GM21717 (cell line): ENCODE results near the gene FBLN5.
"Not testable (repeated sequence)": the region's sequence is repeated elsewhere in the genome, so short reads cannot be mapped to it uniquely, and the experiment has no call there.

Experiments
- ATAC-seq: cut with Tn5 transposase; IDR thresholded peaks from one replicate; pipeline ENCODE4 v1.9.1; 2021; ENCODE audit warnings: mild to moderate bottlenecking, moderate library complexity; ENCODE audit not compliant: unreplicated experiment

FBLN5 gene

DNA sequence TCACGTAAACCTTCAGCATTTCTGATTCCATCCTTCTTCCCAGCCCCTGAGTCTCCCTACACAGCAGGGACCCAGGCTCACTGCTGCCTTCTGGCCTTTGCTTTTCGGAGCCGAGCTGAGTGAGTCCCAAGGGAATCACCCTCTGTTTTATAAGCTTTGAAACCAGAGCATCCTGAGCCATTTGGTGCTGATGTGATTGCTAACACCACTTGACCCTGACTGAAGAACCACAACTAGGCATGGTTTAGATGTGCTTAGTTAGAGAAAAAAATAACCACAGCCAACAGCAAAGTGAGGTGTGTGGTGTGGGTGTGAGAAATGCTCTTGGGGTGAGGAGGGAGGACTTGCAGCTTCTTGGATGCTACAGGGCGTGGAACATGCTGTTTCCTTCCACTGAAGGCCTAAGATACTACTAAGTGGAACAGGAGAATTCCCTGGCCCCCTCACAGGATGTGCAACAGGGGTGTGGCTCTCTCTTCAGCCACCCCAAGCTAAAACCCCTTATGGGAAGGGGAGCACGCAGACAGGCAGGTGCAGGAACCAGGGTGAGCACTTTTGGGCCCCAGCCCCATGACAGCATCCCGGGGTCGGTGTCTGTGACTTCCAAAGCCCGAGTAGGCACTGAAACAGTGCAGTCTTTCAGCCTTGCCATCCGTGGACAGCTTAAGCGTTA is 80.0 kb downstream of the FBLN5 start, which contains the start of gene TC2N:
Gene TC2N (minus strand): TSS at position 221 of the 673 bp plus-strand sequence. CDS start 53,767 bp downstream, outside the sequence.
- ATAC-seq: no peak

DNA sequence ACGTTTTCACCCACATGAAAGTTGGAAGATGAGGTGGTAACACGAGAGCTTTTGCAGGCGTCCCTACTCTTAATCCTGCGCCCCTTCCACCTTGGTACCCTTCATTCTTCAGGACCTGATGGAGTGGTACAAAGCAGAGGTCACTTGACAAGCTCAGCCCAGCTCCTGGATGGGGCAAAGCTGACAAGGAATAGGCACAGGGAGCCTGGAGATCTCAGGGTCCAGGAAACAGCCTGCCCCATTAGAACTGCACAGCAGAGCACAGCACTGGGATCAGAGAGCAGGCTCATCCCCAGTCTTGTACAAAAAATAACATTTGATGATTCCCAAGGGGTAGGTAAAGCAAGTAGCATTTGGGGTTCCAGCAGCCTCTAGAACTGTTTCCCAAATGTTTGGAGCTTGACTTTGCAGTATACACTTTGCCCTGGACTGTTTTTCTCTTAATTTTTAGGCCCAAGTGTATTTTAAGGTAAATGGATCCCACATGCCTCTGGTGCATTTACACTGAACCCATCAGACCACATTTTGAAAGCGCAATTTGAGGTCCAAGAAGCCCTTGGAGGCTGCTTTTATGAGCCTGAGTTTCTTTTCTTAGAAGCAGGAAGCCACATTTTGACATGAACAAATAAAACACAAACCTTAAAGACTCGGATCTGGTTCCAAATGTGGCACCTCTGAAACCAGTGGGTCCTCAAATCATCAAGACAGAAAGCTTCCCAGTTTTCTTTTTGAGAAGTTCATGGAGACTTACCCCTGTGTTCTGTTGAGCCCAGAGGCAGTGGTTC is 80.8 kb downstream of the FBLN5 start:
- ATAC-seq: no peak

DNA sequence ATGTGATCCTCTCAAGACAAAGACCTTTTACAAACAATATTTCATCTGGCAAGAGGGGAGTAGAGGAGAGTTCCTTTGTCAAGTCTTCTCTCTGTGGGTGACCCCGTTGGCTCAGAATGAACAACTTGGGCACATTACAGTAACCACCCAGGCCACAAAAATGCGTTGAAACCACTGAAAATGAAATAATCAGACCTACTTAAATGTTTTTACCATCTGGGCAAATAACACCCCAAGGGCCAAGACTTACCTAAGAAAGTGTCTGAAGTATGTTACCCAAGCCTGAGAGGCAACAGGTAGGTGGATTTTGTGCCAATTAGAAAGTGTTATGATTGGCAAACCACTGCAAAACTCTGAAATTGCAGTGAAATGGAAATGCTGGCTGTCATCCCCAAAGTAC is 81.4 kb downstream of the FBLN5 start:
- ATAC-seq: no peak

DNA sequence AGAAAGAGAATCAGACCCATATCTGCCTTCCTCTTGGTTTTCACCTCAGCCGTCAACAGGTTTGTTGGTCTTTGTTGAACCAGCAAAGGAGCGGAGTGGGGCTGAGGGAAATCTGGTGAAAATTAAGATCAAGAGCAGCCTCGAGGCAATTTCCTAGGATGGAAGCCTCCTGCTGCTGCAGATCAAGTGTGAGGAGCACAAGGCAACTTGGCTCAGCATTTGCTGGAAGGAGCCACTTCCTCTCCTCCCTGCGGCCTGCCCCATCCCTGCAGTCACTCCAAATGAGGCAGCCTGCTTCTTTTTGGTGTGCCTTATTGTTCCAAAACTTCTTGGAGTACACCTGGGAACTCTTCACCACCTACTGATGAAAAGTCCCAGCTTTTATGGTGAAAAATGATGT is 85.1 kb downstream of the FBLN5 start:
- no peak for ATAC-seq

DNA sequence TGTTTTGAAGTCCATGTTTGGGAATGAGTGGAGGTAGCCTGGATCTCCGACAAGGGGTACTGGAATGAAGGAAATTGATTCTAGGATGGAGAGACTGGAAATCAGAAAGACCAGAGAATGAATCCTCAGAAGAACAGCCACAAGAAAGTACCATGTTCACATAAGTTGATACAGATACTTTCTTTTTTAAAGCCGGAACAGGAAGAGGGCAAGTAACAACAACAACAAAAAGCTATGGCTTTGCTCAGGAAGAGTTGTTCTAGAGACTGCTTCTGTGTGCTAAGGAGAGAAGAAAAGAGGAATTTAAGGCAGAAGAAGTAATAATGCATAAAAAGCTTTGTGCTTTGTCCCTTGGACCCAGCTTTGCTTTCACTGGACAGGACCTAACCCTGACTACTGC is 86.4 kb downstream of the FBLN5 start:
- no peak for ATAC-seq

DNA sequence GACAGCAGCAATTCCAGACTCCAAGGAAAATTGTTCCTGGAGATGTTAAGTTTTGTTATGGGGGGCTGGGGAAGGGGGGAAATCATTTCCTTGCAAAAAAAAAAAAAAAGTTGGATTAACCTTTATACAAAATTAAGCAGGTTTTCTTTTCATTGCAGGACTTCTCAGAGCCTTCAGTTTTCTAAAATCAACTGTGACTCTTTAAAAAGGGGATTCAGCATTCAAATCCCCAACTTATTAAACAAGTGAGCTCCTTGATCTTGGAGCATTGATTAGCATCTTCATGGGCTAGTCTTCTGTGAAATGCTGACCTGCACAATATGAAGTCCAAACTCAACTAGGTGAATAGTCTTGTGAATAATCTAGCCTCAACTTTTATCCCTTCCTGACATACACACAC is 87.3 kb downstream of the FBLN5 start:
- ATAC-seq: no peak

DNA sequence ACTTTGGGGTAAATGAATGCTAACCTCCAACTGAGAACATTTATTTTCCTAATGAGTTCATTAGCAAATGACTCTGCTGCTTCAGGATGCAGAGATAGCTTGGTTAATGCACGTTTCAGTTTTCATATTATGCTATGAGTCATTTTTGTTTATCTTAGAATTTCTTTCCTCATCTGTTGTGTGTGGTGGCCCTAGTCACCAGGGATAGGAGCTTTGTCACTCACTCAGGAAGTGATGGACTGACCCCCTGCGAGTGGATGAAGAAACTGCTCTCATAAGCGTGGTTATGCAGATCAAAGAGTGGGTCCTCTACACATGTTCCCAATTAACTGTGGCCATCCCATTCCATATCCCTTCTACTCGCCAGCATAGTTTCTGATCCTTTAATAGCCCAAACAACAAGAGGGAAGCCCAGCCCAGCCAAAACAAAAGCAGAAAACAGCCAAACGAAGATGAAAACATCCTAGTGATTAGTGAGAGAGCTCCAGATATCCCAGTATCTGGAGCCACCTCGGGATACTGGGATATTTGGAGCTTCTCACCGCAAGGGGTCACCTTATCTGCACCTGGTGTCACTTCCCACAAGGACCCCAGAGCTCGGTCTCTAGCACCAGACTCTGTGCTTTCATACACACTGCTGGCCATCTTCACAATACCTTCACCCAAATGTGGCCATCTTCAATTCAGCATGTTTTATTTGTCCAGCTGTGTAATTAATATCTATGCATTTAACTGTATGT is 88.8 kb downstream of the FBLN5 start:
- peak; percentile 80 for ATAC-seq

DNA sequence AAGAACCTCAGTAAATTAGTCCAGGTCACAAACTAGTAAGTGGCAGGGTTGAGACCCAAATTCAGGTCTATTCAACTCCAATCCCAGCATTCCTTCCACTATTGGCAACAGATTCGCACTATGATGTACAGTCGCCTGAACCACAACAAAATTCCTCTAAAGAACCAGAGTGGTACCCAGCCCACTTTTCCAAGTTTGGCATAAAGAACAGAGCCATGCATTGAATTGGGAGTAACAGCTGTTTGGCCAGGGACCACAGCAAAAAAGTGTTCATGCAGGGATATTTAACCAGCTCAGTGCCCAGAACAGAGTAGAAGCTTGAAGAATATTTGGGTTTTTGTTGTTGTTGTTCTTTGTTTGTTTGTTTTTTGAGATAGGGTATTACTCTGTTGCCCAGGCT is 89.9 kb downstream of the FBLN5 start:
- no peak for ATAC-seq

DNA sequence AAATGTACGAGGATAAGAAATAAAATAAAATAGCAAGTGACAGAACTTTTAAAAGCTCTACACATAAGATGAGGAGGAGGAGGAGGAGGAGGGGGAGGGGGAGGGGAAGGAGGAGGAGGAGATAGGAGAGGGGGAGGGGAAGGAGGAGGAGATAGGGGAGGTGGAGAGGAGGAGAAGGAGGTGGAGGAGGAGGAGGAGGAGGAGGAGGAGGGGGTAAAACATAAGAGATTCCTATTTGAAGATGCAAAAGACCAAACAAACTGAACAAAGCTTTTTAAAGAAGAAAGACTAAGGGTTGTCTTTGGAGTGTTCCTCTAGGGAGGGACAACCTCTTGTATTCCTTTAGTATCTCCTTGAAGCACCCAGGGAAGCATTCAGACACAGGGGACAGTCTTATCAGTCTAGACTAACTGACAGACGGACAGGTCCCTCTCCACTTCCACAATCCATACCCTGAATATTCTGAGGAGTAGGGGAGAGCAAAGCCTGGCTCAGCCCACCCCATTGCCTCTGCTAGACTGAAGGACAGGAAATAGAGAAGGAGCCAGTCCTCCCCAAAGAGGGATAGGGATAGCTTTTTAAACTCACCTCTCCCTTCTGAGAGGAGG is 93.1 kb downstream of the FBLN5 start:
- no peak for ATAC-seq

DNA sequence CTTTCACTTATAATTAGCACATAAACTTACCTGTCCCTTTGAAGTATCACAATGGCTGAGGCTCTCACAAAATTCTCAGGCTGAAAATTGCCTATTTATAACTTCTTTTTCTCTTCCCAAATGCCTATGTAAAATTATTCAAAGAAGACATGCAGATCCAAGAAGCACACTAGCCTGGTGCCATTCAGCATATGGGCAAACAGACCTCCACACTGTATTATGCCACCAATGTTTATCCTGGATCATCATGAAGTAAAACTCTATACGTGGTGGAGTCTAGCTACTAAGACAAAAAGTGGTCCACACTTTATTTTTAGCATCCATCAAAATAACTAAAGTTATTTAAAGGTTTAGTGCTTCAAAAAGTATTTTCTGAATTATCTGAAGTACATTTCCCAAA is 95.9 kb downstream of the FBLN5 start:
- no peak for ATAC-seq

DNA sequence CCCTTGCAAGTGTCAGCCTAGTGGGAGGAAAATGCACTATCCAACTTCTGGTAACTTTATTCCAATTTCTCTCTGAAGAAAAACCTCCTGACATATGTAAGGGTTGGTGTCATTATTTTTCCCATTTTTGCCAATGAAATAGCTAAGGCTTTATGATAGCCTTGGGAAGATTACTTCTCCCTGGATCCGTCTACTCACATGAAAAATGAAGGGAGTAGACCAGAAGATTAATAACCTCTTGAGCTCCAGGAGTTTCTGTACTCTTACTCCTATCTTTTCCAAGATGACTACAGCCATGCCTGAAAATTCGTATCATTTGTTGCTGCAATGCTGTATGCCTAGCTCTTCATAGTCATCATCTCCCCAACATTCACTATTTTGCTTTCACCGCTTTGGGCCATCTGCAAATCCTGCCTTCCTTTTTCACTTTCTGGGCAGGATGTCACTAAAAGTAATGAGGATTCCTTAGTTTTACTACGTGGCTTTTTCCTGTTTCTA is 98.9 kb downstream of the FBLN5 start:
- no peak for ATAC-seq

DNA sequence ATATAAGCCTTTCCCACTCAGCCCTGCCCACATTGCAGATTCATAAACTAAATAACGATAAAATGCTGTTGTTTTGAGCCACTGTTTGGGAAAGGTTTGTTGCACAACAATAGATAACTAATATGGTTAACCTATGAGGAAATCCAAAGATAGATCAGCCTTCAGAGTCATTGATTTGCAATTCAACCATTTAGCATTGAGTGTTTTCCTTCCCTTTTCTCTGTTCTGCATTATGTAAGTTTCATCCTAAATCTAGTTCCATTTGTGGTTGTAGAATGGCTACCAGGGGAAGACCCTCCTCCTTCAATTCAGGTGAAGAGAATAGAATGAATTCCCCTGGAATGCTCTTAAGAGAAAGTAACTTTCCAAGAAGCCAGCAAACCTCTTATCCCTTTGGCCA is 99.8 kb downstream of the FBLN5 start:
- ATAC-seq: no peak

DNA sequence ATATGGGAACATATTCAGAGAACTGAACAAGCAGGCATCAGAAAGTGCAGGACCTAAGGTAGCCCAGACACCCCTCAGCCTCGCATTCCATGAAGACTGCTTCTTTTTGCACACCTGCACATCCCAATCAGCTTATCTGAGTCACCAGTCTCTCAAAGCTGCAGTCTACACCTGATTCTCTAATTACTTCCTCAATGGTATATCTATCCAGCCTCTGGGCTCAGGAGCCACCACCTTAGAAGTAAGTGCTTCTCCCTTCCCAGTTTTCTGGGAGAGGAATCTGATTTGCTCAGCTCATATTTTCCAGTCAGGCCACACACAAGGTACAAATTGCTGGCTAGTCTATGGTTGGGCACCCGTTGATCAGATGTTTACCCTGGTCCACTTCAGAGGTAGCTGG is 101.8 kb downstream of the FBLN5 start:
- ATAC-seq: no peak

DNA sequence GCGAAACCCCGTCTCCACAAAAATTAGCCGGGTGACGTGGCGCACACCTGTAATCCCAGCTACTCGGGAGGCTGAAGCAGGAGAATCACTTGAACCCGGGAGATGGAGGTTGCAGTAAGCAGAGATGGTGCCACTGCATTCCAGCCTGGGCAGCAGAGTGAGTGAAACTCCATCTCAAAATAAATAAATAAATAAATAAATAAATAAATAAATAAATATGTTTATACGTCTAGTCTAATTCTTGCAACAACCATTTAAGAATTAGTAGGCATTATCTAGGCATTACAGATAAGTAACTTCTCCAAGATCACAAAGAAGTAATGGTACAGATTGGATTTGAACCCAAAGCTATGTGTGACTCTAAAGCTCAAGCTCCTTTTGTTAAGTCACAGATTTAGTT is 102.4 kb downstream of the FBLN5 start:
- not testable (repeated sequence) for ATAC-seq

DNA sequence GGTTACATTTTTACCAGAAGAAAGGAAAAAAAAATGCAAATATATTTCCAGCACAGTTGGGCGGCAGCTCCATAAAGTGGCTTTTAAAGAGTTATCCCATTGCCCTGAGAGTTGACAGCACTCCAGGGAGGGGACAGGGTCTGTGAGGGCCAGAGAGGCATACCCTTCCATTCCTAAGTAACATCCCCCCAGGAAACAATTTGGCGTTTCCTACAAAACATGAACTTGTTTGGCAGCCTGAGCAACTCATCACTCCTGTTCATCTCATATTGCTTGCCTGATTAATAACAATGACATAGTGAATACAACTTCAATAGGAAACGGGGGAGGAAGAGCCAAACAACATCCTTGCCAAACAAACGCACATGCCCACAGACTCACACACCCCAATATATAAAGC is 103.5 kb downstream of the FBLN5 start:
- ATAC-seq: no peak

DNA sequence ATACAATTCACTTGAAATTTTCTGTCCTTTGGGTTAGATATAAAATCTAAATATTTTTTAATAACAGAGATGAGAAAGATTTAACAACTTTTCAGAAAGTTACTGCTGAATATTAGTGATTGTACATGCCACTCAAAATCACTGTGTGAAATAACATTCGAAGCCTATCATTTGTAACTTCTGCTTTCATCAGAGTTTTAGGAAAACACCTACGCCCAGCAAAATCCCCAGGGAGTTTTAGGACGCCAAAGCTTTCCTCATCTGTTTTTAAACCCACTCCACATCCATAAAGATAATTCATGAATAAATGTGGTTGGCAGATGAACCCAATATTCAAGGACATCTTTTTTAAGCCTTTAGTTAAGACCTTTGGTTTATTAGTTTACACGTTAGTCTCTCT is 104.1 kb downstream of the FBLN5 start:
- no peak for ATAC-seq

DNA sequence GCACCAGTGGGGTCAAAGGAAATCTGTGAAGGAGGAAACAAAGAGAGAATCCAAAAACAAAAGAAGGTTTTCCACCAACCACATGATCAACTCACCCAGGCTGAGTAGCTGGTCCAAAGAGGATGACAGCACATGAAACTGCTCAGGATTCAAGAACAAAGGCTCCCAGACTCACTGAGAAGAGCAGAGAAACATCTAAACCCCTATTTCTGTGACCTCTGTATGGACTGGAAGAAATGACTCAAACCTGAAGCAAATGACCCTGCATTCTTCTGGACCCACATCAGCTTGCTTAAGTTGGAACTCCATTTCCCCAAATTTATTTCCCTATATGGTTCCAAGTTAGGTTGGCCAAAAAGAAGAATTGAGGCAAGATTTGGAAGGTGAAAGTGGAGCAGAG is 106.4 kb downstream of the FBLN5 start:
- no peak for ATAC-seq

DNA sequence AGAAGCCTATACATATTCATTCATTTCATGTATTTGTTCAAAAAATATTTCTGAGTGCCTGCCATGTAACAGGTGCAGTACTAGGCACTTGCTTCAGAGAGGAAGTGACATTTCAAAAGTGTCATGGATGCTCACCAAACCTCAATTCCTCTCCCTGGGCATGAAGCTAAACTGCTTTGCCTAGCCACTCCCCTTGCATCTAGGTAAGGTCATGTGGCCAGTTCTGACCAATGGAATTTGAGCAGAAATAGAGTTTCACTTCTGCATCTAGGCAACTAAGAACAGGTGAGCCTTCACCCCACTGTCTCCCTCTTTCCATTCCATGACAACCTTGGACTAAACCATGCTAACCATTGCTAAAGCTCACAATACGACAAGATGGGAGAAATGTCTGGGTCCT is 107.7 kb downstream of the FBLN5 start:
- ATAC-seq: no peak

DNA sequence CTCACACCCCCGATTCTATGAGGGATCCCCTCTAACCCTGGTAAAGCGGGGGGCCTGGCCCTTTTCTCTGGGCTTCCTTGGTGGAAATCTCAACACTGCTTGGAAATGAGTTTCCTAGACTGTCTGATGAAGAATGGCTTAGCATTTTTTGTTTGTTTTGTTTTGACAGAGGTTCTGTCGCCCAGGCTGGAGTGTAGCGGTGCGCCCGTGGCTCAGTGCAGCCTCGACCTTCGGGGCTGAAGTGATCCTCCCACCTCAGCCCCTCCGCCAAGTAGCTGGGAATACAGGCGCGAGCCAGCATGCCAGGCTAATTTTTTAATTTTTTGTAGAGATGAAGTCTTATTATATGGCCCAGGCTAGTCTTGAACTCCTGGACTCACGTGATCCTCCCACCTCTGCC is 110.4 kb downstream of the FBLN5 start:
- ATAC-seq: no peak

DNA sequence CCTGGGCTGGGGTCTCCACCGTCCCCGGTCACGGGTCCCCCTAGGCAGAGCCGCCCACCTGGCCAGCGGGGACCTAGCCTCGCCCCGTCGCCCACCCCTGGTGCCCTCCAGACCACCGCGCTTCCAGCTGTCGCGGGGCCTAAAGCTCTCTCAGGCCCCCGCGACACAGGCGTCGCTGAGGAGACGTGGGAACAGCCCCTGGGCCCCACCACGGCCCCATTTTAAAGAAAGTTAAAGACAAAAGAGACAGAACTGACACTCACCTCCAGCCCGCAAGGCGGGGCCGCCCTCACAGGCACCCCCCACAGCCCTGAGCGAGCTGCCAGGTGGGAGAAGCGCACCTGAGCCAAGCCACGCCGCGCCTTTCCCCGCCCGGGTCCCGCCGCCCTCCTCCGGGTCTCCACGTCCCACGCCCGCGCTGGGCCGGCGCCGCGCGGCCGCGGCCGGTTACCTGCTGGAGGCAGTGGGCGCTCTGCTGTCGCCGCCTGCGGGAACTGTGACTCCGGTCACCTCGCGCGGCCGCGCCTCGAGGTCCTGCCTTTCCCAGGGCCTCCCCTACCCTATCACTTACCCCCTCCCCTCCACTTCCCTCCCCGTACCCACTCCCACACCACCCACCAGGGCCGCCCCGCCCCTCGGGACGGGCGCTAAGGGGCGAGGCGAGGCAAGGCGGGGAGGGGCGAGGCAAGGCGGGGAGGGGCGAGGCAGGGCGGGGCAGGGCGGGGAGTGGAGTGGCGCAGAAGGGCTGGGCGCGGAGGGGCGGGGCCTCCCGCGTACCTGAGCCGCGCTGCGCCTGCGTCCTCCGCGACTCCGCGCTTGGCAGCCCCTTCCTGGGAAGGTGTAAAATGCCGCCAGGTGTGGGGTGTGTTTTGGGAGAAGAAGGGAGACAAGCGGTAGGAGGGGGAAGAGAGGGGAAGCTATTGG is 111.3 kb downstream of the FBLN5 start:
- peak; percentile 60 for ATAC-seq
